Upper lobe of left lung (tissue), 4 donors: Measurements from ENCODE around the gene RAD21L1.

Source experiments
- EP300 ChIP-seq, 4 donors: sonication (generic); formaldehyde crosslinking; IDR thresholded peaks; one replicate each; pipeline ENCODE4 v1.5.1; 2017; ENCODE audit warnings: antibody characterized with exemption in 4 of 4, control low read depth in 2 of 4
- TF ChIP-seq, protein P1 (sequence below), 6 experiments: fragments of 450-650 bp in 4 of 6; fragments of 200-600 bp in 2 of 6; sonication (generic) in 2 of 6; IDR thresholded peaks; one replicate each; pipeline ENCODE4 v1.5.1; 2016 to 2019; ENCODE audit warnings: antibody characterized with exemption in 6 of 6

DNA sequence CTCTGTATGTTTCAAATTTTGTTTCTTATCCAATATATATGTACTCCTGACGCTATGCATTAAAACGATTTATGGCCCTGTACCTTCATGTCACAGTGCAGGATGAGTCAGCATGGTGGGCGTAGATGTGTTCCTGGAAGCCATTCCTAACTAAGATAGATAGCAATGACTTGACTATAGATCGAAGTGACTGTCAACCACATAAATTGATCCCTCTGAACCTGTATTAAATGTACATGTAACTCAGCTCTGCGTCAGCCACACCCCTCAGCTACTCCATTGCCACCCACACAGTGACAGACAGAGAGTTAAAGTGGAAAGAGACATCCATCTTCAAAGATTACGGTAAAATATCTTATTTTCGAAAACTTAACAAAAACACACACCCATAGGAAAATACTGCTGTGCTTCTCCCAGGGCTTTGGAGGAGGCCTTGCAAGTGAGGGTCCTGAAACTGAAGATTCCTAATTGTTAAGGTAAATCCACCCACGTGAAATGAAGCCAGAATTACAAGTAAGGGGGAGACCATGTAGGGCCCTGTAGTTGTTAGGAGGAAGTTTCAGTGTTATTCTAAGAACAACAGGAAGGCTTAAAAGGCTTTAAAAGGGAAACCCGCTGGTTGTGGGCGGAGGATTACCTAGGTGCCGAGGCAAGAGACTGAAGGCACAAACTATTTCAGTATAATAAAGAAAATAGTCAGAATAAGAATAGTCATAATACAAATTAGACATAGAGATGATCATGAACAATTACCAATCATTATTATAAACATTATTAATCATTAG, 10.3 kb upstream of the RAD21L1 start:
- TF ChIP-seq, protein P1, sequence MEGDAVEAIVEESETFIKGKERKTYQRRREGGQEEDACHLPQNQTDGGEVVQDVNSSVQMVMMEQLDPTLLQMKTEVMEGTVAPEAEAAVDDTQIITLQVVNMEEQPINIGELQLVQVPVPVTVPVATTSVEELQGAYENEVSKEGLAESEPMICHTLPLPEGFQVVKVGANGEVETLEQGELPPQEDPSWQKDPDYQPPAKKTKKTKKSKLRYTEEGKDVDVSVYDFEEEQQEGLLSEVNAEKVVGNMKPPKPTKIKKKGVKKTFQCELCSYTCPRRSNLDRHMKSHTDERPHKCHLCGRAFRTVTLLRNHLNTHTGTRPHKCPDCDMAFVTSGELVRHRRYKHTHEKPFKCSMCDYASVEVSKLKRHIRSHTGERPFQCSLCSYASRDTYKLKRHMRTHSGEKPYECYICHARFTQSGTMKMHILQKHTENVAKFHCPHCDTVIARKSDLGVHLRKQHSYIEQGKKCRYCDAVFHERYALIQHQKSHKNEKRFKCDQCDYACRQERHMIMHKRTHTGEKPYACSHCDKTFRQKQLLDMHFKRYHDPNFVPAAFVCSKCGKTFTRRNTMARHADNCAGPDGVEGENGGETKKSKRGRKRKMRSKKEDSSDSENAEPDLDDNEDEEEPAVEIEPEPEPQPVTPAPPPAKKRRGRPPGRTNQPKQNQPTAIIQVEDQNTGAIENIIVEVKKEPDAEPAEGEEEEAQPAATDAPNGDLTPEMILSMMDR (IDR thresholded peaks at IDR 0.05): no peak
- no peak for TF ChIP-seq EP300 (IDR thresholded peaks at IDR 0.05)
